Karpas-422 (cell line): Measurements from ENCODE around the gene BIN2. TPM values are rescaled to one million over a fixed set of nuclear protein-coding genes. Genes with fewer than 3 reads are reported as not detected.
"Not testable (repeated sequence)": the region's sequence is repeated elsewhere in the genome, so short reads cannot be mapped to it uniquely, and the experiment has no call there.

Experiments
- DNase-seq: peaks from one replicate; pipeline ENCODE4 v3.0.0-alpha.2; 2015
- H2AFZ ChIP-seq: fragments of 200-600 bp; sonication (generic); 2 replicates; pipeline ENCODE4 v1.6.1; 2014; ENCODE audit warnings: antibody characterized with exemption, low read length, mixed read lengths
- H3K27ac ChIP-seq: fragments of 200-600 bp; sonication (generic); 2 replicates; pipeline ENCODE4 v1.5.1; 2014; ENCODE audit warnings: mild to moderate bottlenecking, low read length, moderate library complexity
- H3K27me3 ChIP-seq: fragments of 200-600 bp; sonication (generic); 2 replicates; pipeline ENCODE4 v1.6.1; 2014; ENCODE audit warnings: low read length, mixed read lengths
- H3K36me3 ChIP-seq: fragments of 200-600 bp; sonication (generic); 2 replicates; pipeline ENCODE4 v1.6.1; 2014; ENCODE audit warnings: low read length, mixed read lengths; ENCODE audit not compliant: insufficient read depth
- H3K4me1 ChIP-seq: fragments of 200-600 bp; sonication (generic); 2 replicates; pipeline ENCODE4 v1.6.1; 2014; ENCODE audit warnings: mild to moderate bottlenecking, low read length, mixed read lengths
- H3K4me2 ChIP-seq: fragments of 200-600 bp; sonication (generic); 2 replicates; pipeline ENCODE4 v1.6.1; 2014; ENCODE audit warnings: low read length, low read depth, mild to moderate bottlenecking; ENCODE audit not compliant: poor library complexity, severe bottlenecking
- H3K4me3 ChIP-seq: fragments of 200-600 bp; sonication (generic); 2 replicates; pipeline ENCODE4 v1.5.1; 2014; ENCODE audit warnings: mild to moderate bottlenecking, antibody characterized with exemption, low read length, mixed read lengths
- H3K79me2 ChIP-seq: fragments of 200-600 bp; sonication (generic); 2 replicates; pipeline ENCODE4 v1.6.1; 2014; ENCODE audit warnings: mild to moderate bottlenecking, low read length, mixed read lengths
- H3K9ac ChIP-seq: fragments of 200-600 bp; sonication (generic); 2 replicates; pipeline ENCODE4 v1.6.0; 2014; ENCODE audit warnings: low read length
- H3K9me2 ChIP-seq: fragments of 200-600 bp; sonication (generic), shearing (Covaris generic); replicated peaks from 2 replicates; pipeline ENCODE4 v1.6.0; 2014; ENCODE audit warnings: mild to moderate bottlenecking, low read length, moderate library complexity; ENCODE audit not compliant: insufficient read depth
- H3K9me3 ChIP-seq: fragments of 300-700, 200-600 bp; sonication (generic); 2 replicates; pipeline ENCODE4 v1.6.1; 2014; ENCODE audit warnings: low read length, mixed read lengths
- H4K20me1 ChIP-seq: fragments of 200-600 bp; sonication (generic); 2 replicates; pipeline ENCODE4 v1.6.1; 2014; ENCODE audit warnings: mild to moderate bottlenecking, antibody characterized with exemption, low read length, low read depth; ENCODE audit not compliant: insufficient read depth
- total RNA-seq: library from RNA; depleted of rRNA; stranded (reverse); fragments of >200 nt; shearing (Covaris generic); gene quantifications from 2 replicates; pipeline ENCODE4 v1.2.3, GENCODE V29; 2014; ENCODE audit warnings: low replicate concordance

The BIN2 gene
- total RNA-seq, 1 experiment from 2014 or later, result 10.0 TPM

DNA sequence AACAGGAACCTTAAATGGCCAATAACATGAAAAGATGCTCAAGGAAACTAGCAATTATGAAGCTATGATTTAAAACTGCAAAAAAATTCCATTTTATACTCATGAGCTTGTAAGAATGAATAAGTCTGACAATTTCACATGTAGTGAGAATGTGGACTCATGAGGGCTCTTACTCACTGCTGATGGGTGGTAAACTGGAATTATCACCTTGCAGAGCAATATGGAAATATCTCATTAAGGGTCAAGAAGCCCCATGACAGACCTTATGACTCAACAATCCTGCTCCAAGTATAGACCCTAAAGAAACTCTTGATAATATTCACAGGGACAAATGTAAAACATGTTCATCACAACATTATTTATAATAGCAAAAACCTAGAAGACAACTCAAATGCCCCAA is 30.3 kb downstream of the BIN2 start:
- no peaks in the 10 kb centered on the region for H3K36me3 ChIP-seq
- peaks cover 15% of the 10 kb centered on the region for H3K4me1 ChIP-seq
- H3K9ac ChIP-seq, result no peak overlapping the region
- no peaks in the 10 kb centered on the region for H3K27me3 ChIP-seq
- no peak overlapping the region for H2AFZ ChIP-seq
- H3K9me2 ChIP-seq, result no peaks in the 10 kb centered on the region
- H3K4me3 ChIP-seq, result no peak overlapping the region
- H3K79me2 ChIP-seq, result no peaks in the 10 kb centered on the region
- no peaks in the 10 kb centered on the region for H4K20me1 ChIP-seq
- H3K9me3 ChIP-seq, result no peaks in the 10 kb centered on the region
- no peak overlapping the region for H3K4me2 ChIP-seq
- no peak overlapping the region for H3K27ac ChIP-seq
- DNase-seq, result peak; percentile 35

DNA sequence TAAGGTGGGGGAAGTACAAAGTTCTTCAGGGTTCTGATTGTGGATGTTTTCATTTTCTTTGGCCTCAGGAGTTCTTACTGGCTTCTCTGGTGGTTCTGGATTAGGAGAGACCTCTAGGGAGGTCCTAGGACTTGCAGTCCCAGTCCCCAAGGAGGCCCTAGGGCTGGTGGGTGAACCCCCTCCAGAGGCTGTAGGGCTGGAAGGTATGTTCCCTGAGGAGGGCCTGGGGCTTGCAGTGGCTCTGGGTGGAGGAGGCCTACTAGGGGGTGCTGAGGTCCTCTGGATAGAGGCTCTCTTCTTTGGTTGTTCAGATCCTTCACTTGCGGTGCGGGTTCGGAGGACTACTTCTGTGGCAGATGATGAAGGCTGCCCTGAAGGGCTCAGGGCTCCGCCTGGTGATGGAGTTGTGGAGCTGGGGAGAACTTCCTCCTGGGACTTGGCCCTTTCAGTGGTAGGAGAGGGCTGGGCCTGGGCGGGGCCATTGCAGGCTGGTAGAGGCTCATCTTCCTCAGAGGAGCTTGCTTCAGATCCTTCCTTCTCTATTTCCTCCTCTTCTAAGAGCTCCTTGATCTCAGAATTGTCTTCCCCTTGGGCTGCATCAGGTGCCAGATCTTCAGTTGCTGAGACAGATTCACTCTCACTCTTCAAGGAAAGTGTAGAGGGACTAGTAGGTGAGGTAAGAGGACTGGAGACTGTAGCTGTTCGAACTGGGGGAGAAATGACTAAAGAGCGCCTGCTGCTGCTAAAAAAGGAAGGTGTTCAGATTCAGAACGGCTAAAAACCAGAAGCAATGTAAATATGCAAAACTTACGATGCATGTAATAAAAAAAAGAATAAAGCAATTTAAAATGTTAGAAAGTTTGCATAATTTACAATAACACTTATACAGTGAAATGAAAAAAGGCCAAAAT is 32.1 kb downstream of the BIN2 start:
- not testable (repeated sequence) for H3K9me2 ChIP-seq, H3K36me3 ChIP-seq, H3K79me2 ChIP-seq, H3K27me3 ChIP-seq, H4K20me1 ChIP-seq, H3K9me3 ChIP-seq
- Histone ChIP-seq H3K4me3 (peak overlapping the region; percentile 61), H3K27ac (peak overlapping the region; percentile 85), H3K4me1 (peaks cover 15% of the 10 kb centered on the region), H2AFZ (peak overlapping the region; percentile 97), H3K9ac (peak overlapping the region; percentile 68), H3K4me2 (peak overlapping the region; percentile 91)
- DNase-seq, result peak; percentile 85

DNA sequence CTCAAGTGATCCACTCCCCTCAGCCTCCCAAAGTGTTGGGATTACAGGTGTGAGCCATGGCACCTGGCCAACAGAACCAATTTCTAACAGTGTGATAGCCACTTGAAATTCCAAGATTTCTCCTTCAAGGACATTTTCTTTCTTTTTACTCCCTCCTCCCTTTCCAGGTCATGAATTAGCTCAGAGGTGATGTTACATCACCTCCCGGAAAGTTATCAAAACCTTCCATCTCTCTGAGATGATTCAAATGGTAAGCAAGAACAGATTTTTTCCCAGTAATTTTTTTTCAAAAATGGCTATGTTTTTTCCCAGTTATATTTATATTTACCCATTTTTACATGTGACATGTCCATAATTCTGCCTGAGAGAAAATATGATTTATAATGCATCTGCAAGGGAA is 38.1 kb downstream of the BIN2 start:
- Histone ChIP-seq H3K4me3 (no peak overlapping the region), H3K9me2 (no peaks in the 10 kb centered on the region), H2AFZ (no peak overlapping the region), H3K9me3 (no peaks in the 10 kb centered on the region), H4K20me1 (no peaks in the 10 kb centered on the region), H3K36me3 (no peaks in the 10 kb centered on the region), H3K27ac (no peak overlapping the region), H3K4me2 (no peak overlapping the region), H3K27me3 (no peaks in the 10 kb centered on the region), H3K4me1 (no peaks in the 10 kb centered on the region), H3K9ac (no peak overlapping the region), H3K79me2 (no peaks in the 10 kb centered on the region)
- no peak for DNase-seq

DNA sequence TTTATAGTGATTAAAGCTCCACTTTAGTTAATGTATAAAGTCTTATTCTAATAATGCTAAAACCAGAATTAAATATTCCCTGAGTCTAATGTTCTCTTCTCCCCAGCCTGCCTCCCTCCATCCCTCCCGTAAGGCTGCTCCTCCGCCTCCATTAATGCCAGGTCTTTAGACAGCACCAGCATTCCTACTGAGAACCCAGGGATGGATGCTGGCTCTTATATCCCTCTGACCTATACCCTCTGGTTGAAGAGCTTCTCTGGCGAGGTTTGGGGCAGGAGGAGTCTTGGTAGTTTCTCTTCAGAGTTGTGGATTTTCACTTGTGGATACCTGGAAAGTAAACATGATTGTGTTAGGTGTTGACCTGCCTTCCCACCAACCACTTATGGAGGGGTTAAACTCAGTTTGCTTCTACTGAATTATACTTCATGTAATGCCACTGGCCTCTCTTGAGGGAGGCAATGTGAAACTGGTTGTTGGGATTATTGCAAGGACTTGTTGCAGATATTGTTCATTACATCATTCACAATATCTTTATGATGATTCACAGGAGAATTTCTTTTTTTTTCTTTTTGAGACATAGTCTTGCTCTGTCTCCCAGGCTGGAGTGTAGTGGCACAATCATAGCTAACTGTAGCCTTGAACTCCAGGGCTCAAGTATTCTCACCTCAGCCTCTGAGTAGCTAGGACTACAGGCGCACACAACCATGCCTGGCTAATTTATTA is 42.6 kb downstream of the BIN2 start:
- no peak overlapping the region for H3K4me2 ChIP-seq
- H2AFZ ChIP-seq, result no peak overlapping the region
- no peak for DNase-seq
- no peaks in the 10 kb centered on the region for H3K4me1 ChIP-seq
- H3K79me2 ChIP-seq, result no peaks in the 10 kb centered on the region
- no peaks in the 10 kb centered on the region for H3K9me3 ChIP-seq
- no peak overlapping the region for H3K27ac ChIP-seq
- no peaks in the 10 kb centered on the region for H3K36me3 ChIP-seq
- no peak overlapping the region for H3K9ac ChIP-seq
- no peak overlapping the region for H3K4me3 ChIP-seq
- no peaks in the 10 kb centered on the region for H3K9me2 ChIP-seq
- H3K27me3 ChIP-seq, result no peaks in the 10 kb centered on the region
- no peaks in the 10 kb centered on the region for H4K20me1 ChIP-seq

DNA sequence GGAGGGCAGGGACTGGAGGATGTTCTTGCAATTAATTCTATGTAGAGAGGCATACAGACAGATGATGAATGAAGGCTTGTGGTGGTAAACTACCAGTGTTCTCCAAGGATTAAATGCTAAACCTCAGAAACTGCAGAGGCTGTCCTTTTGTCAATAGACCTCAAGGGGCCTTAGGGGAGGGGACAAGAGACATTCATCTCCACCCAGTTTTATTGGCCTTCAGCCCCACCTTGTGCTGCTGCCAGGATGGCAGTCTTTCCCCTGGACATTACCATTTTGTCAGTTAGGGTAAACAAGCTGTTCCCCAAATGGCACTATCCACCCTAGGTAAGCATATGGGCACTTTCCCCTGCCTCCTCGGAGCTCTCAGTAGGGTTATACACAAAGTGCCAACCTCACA is 48.9 kb downstream of the BIN2 start:
- H4K20me1 ChIP-seq, result no peaks in the 10 kb centered on the region
- no peaks in the 10 kb centered on the region for H3K27me3 ChIP-seq
- H2AFZ ChIP-seq, result no peak overlapping the region
- no peak overlapping the region for H3K4me2 ChIP-seq
- H3K4me3 ChIP-seq, result no peak overlapping the region
- no peaks in the 10 kb centered on the region for H3K36me3 ChIP-seq
- H3K9ac ChIP-seq, result no peak overlapping the region
- no peaks in the 10 kb centered on the region for H3K79me2 ChIP-seq
- H3K27ac ChIP-seq, result no peak overlapping the region
- no peaks in the 10 kb centered on the region for H3K9me3 ChIP-seq
- H3K9me2 ChIP-seq, result no peaks in the 10 kb centered on the region
- peaks cover 7% of the 10 kb centered on the region for H3K4me1 ChIP-seq
- no peak for DNase-seq

DNA sequence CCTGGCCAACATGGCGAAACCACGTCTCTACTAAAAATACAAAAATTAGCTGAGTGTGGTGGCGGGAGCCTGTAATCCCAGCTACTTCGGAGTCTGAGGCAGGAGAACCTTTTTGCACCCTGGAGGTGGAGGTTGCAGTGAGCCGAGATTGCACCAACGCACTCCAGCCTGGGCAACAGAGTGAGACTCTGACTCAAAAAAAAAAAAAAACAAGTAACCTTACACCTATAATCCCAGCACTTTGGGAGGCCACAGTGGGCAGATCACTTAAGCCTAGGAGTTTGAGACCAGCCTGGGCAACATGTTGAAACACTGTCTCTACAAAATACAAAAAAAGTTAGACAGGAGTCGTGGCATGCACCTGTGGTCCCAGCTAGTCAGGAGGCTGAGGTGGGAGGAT is 51.2 kb downstream of the BIN2 start:
- H3K27me3 ChIP-seq, H3K4me2 ChIP-seq, H3K4me3 ChIP-seq, H3K4me1 ChIP-seq, H3K9me2 ChIP-seq, H3K9me3 ChIP-seq, DNase-seq, H2AFZ ChIP-seq, H4K20me1 ChIP-seq, H3K27ac ChIP-seq, H3K9ac ChIP-seq, H3K36me3 ChIP-seq, H3K79me2 ChIP-seq: not testable (repeated sequence)

DNA sequence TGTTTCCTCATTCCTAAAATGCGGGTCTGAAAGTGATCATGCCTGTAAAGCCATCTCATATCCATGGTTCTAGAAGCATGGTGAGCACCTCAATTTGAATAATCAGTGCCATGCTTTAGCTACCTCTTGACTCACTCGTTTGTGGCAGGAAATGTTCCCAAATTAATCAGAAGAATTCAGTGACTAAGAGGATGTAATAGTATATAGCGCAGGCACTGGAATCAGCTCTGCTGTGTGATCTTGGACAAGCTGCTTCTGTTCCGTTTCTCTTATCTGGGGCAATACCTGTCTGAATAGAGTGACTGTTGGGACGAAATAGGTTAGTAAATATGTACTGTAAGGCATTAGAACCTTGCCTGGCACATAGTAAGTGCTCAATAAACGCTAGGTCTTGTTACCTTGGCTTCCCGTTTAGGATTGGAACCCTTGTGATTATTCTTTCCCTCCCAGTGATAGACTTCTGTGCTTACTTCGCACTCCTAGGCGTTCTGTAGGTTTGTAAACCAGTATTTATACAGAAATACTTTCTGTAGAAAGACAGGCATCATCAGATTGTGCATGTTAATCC is 52.9 kb downstream of the BIN2 start:
- H2AFZ ChIP-seq, result peak overlapping the region; percentile 46; the same call in 1 of the 2 replicates
- H3K4me2 ChIP-seq, result peak overlapping the region; percentile 74
- H3K4me1 ChIP-seq, result peaks cover 7% of the 10 kb centered on the region
- no peak overlapping the region for H3K27ac ChIP-seq
- no peaks in the 10 kb centered on the region for H3K27me3 ChIP-seq
- H3K4me3 ChIP-seq, result peak overlapping the region; percentile 64
- peak overlapping the region; percentile 63 for H3K9ac ChIP-seq
- DNase-seq, result no peak
- no peaks in the 10 kb centered on the region for H3K9me3 ChIP-seq
- no peaks in the 10 kb centered on the region for H3K9me2 ChIP-seq
- no peaks in the 10 kb centered on the region for H3K36me3 ChIP-seq
- no peaks in the 10 kb centered on the region for H4K20me1 ChIP-seq
- H3K79me2 ChIP-seq, result no peaks in the 10 kb centered on the region
